AG08395 (cell line): ENCODE data around the gene PPP2R5D.
A peak's percentile ranks its signal among the peaks of the same experiment; 100 is the strongest.
"Not testable (repeated sequence)": the region's sequence is repeated elsewhere in the genome, so short reads cannot be mapped to it uniquely, and the experiment has no call there.

Source experiments
- DNase-seq: peaks from one replicate; pipeline ENCODE4 v3.0.0; 2012; ENCODE audit warnings: mixed read lengths, low spot score

PPP2R5D gene

GRCh38 chr6:42984001-42984923 lies at the start of gene PPP2R5D:
Gene PPP2R5D, plus strand, starts transcription at chr6:42984570. Its CDS starts 108 bp downstream, at chr6:42984678.
- DNase-seq, result peak; percentile 98

GRCh38 chr6:42935322-42935721 lies 49.0 kb upstream of the PPP2R5D start:
- no peak for DNase-seq

DNA sequence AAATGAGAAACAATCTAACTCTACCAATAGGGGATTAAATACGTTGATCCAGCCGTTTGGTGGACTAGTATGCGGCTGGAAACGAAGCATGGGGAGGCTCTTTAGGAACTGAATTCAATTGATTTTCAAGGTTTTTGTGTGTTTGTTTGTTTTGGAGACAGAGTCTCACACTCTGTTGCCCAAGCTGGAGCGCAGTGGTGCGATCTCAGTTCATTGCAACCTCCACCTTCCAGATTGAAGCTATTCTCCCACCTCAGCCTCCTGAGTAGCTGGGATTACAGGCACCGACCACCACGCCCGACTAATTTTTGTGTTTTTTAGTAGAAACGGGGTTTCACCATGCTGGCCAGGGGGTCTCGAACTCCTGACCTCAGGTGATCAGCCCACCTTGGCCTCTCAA lies 48.0 kb upstream of the PPP2R5D start:
- DNase-seq, result no peak

DNA sequence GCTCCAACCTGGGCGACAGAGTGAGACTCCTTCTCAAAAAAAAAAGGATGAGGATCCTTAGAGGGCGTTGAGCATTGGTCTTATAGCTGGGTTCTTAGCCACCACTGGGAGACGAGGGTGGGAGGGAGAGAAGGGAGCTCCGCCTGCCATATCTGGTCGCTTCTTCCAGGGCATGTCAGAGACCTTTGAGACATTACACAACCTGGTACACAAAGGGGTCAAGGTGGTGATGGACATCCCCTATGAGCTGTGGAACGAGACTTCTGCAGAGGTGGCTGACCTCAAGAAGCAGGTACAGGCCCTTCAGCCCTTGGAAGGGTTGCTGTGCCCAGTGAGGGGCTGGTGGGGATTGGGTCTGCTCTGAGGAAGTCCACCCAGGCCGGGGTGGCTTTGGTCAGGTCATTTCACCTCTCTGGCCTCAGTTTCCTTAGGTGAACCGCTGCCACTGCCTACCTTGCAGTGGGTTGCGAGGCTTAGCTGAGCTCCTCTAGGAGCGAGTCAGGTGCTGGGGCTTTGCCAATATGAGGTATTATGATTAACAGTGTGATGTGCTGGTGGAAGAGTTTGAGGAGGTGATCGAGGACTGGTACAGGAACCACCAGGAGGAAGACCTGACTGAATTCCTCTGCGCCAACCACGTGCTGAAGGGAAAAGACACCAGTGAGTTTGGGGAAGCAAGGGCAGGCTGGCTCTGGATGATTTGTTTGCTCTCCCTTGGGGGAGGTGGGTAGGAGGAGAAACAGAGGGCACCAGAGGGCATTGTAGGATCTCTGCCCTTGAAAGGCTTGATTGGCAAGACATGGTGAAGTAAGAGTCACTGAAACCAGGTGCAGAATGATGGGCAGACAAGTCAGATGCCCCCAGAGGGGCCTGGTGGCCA lies 46.6 kb upstream of the PPP2R5D start:
- no peak for DNase-seq

- DNase-seq, result no peak
Measured at GRCh38 chr6:42938428-42938796, 46.0 kb upstream of the PPP2R5D start.

DNA sequence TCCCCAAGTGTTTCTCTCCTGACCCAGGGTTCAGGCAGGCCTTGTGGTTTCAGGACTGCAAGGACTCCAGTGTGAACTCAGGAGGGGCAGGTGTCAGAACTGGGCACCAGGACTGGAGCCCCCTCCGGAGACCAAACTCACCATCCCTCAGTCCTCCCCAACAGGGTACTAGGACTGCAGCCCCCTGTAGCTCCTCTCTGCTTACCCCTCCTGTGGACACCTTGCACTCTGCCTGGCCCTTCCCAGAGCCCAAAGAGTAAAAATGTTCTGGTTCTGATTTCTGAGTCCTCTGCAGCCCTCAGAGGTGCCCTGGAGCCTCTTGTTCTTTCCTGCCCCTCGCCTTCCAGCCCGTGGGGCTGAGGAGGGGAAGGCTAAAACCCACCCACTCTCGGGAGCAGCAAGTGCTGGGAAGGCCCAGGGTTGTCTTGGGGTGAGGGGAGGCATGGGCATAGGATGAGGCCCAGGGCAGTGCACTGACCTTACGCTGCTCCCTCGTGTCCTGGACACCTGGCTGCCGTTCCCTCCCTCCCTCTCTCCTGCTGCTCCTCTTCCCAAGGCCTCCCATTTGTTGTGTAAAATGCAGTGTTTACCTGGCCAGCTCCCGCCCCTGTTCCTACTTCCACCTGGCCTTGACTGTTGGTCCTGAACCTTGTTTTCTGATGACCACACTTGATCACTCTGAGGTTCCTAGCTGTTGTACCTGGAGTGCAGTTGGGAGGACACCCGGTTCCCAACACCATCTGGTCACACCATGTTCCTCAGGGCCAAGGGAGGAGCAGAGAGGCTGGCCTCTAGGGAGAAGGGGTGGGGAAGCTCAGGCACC lies 45.2 kb upstream of the PPP2R5D start:
- no peak for DNase-seq

GRCh38 chr6:42939810-42940167 lies 44.6 kb upstream of the PPP2R5D start:
- DNase-seq, result no peak

DNA sequence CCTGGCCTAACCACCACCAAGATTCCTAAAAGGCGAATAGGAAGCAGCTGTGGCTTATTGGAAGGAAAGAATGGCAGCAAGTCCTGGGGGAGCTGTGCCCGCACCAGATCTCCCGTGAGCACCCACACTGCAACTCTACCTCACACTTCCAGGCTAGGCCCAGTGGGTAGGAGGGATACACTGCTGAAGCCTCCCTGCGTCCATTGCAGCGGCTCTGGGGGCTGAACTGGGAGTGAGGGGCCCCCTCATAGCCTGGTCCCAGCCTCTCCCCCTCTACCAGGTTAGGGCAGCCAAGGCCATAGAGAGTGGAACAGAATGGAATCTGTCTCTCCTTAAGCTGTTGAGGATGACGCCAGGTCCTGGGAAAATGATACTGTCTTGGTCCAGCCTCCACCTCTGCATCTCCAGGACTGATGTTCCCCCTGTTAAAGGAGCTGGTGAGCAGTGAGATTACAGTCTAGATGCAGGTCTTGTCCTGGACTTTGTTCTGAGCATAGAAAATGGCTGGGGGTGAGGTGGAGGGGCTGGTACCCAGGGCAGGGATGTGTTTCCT lies 43.8 kb upstream of the PPP2R5D start:
- no peak for DNase-seq

DNA sequence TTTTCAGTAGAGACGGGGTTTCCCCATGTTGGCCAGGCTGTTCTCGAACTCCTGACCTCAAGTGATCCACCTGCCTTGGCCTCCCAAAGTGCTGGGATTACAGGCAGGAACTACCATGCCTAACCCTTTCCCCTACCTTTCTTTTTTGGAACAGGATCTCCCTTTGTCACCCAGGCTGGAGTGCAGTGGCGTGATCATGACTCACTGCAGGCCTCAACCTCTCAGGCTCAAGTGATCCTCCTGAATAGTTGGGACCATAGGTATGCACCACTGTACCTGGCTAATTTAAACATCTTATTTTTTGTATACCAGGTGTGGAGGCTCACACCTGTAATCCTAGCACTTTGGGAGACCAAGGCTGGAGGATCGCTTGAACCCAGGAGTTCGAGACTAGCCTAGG lies 43.0 kb upstream of the PPP2R5D start:
- DNase-seq, result not testable (repeated sequence)

- no peak for DNase-seq
Measured at GRCh38 chr6:42942444-42942843, 41.9 kb upstream of the PPP2R5D start.

- no peak for DNase-seq
Measured at GRCh38 chr6:42947950-42948349, 36.4 kb upstream of the PPP2R5D start.

DNA sequence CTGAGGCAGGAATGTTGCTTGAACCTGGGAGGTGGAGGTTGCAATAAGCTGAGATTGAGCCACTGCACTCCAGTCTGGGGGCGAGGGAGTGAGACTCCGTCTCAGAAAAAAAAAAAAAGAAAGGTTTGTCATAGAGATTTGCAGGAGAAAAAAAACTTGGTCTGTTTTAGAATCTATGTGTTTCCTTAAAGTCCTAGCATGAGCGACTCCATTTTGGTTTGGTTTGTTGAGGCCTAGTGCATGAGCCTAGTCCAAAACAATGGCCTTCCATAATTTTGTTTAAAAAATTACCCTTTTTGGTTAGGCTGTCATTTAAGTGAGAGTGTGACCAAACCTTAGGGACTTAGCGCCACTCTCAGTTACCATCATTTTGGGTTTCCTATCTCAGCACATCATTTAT lies 32.0 kb upstream of the PPP2R5D start:
- no peak for DNase-seq

DNA sequence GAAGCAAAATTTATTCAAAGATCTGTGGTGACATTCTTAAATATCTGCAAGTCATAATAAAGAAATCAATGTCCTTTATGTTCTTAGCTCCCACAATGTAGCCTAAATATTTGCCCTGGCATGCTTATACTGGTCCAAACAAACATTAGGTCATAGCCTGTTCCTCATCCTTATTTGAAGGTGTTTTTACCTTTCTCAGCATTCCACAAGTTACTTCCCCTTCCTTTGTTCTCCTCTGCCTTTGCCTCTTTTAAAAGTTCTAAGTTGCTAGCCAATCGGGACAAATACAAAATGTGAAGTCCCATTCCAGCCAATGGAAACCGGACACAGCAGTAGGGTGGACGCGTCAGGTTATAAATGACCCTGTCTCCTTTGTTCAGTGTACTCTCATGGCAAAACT lies 30.0 kb upstream of the PPP2R5D start:
- not testable (repeated sequence) for DNase-seq

GRCh38 chr6:42958125-42958524 lies 26.2 kb upstream of the PPP2R5D start:
- no peak for DNase-seq

DNA sequence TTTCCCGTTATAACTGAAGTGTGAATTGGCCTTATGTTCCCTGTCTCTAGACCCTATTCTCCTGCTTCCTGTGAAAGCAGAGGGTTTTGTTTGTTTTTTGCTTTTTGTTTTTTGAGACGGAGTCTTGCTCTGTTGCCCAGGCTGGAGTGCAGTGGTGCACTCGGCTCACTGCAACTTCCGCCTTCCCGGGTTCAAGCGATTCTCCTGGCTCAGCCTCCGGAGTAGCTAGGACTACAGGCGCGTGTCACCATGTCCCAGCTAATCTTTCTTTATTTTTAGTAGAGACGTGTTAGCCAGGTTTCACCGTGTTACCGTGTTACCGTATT lies 24.5 kb upstream of the PPP2R5D start:
- DNase-seq, result no peak

GRCh38 chr6:42960243-42961019 lies 23.9 kb upstream of the PPP2R5D start, which contains the start of gene GNMT:
Gene GNMT, plus strand, starts transcription at chr6:42960754. Its CDS starts 14 bp downstream, at chr6:42960768.
- DNase-seq, result peak; percentile 34

DNA sequence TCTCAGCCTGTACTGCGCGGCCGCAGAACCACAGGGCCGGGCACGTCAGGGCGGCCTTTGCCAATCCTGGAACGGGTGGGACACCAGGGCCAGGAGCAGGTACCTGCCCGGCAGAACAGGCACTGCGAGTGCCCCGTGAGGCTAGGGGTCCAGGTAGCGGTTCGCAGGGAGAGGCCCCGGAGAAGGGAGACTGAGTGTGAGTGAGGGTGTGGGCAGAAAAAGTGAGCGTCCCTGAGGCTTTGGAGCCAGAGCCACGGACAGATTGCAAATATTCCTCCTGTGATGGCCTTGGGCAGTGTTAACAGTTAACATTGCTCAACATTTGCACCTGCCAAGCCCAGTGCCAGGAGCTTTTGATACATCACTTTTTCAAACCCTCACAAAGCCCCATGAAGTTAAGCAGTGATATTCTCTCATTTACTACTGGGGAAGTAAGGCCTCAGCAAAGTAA lies 23.3 kb upstream of the PPP2R5D start:
- no peak for DNase-seq

GRCh38 chr6:42962096-42962495 lies 22.3 kb upstream of the PPP2R5D start:
- no peak for DNase-seq

- no peak for DNase-seq
Measured at GRCh38 chr6:42962502-42963178, 21.7 kb upstream of the PPP2R5D start.

GRCh38 chr6:42963179-42963854 lies 21.1 kb upstream of the PPP2R5D start:
- DNase-seq, result no peak
